ENCODE measurements around the gene MARK2.

MARK2 gene

DNA sequence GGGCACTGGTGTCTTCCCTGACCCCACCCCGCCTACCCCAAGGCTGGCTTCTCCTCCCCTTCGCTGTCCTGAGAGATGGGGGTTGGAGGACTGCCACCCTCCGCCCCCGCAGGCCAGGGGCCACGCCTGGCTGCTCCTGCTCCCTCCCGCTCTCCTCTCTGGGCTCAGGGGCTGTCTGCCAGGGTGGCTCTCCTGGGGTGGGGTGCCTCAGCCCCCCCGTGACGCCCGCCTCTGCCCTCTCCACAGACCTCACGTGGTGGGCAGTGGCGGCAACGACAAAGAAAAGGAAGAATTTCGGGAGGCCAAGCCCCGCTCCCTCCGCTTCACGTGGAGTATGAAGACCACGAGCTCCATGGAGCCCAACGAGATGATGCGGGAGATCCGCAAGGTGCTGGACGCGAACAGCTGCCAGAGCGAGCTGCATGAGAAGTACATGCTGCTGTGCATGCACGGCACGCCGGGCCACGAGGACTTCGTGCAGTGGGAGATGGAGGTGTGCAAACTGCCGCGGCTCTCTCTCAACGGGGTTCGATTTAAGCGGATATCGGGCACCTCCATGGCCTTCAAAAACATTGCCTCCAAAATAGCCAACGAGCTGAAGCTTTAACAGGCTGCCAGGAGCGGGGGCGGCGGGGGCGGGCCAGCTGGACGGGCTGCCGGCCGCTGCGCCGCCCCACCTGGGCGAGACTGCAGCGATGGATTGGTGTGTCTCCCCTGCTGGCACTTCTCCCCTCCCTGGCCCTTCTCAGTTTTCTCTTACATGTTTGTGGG is 69.9 kb downstream of the MARK2 start:
- Histone ChIP-seq H3K9me2 (replicated peaks; ENCODE audit: insufficient read depth, low read length) (no peaks in the 10 kb centered on the region), H3K4me2 (ENCODE audit: low read depth, low read length) (no peak overlapping the region), H3K36me3 (replicated peaks; ENCODE audit: insufficient read depth, low read length) (no peaks in the 10 kb centered on the region; the same call in 1 of the 2 replicates), H2AFZ (ENCODE audit: low read length) (no peak overlapping the region), H3K9ac (ENCODE audit: low read length) (no peak overlapping the region), H3K4me3 (ENCODE audit: low read length) (no peak overlapping the region), H3K27me3 (replicated peaks; ENCODE audit: insufficient read depth, low read length) (no peaks in the 10 kb centered on the region), H3K4me1 (ENCODE audit: low read length) (no peaks in the 10 kb centered on the region), H3K79me2 (ENCODE audit: low read length) (no peaks in the 10 kb centered on the region), H3K27ac (ENCODE audit: low read length) (no peak overlapping the region), H3K9me3 (replicated peaks; ENCODE audit: insufficient read depth, low read length) (no peaks in the 10 kb centered on the region), H4K20me1 (ENCODE audit: insufficient read depth, low read length) (no peaks in the 10 kb centered on the region), H3F3A (ENCODE audit: insufficient read depth, low read length) (no peaks in the 10 kb centered on the region)
- TF ChIP-seq, protein P1, sequence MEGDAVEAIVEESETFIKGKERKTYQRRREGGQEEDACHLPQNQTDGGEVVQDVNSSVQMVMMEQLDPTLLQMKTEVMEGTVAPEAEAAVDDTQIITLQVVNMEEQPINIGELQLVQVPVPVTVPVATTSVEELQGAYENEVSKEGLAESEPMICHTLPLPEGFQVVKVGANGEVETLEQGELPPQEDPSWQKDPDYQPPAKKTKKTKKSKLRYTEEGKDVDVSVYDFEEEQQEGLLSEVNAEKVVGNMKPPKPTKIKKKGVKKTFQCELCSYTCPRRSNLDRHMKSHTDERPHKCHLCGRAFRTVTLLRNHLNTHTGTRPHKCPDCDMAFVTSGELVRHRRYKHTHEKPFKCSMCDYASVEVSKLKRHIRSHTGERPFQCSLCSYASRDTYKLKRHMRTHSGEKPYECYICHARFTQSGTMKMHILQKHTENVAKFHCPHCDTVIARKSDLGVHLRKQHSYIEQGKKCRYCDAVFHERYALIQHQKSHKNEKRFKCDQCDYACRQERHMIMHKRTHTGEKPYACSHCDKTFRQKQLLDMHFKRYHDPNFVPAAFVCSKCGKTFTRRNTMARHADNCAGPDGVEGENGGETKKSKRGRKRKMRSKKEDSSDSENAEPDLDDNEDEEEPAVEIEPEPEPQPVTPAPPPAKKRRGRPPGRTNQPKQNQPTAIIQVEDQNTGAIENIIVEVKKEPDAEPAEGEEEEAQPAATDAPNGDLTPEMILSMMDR (IDR thresholded peaks at IDR 0.05; ENCODE audit: low read length) = no peak
- TF ChIP-seq EZH2phosphoT487 (IDR thresholded peaks at IDR 0.05; ENCODE audit: low read length) (no peak), EZH2 (optimal IDR thresholded peaks at IDR 0.05; ENCODE audit: low read depth, low read length) (no peak)
- no peak for DNase-seq

DNA sequence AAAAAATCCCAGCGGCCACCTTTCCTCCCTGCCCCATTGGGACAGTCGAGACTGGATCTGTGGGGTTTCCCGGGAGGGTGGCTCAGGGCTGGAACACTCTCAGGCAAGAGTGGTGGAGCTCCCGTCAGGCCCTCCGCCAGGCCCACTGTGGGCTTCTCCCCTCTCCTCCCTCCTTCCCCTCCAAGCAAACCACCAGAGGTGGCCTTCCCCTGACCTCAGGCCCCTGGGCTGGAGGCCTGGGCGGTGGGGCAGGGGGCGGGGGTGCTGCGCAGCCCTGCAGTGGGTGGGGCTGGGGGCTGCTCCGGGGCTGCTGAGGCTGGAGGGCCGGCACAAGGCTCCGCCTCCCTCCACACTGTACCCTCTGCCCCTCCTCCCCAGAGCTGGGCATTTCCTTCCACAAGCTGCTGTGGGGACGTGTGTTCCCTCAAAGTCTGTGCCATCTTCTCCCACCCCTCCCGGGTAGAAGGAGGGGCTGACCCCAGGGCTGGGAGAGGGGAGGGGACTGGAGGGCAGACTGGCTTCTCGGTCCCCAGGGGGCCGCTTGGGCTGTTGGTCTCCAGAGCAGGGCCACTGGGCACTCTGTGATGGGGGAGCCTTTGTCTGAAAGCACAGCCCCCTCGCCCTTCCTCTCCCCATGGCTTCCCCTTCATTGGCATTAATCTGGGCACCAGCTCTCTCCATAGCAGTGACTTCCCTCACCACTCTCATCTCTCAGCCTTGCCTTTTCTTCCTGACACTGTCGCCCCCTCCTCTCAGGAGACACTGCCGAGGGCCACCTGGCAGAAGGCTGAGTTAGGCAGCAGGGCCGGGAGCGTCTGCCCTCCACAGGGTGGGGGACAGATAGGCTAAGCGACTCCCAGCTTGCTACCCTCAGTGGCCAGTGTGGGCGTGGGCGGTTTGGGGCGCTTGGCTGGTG is 70.9 kb downstream of the MARK2 start:
- no peak overlapping the region for H3K4me2 ChIP-seq (ENCODE audit: low read depth, low read length)
- DNase-seq = no peak

DNA sequence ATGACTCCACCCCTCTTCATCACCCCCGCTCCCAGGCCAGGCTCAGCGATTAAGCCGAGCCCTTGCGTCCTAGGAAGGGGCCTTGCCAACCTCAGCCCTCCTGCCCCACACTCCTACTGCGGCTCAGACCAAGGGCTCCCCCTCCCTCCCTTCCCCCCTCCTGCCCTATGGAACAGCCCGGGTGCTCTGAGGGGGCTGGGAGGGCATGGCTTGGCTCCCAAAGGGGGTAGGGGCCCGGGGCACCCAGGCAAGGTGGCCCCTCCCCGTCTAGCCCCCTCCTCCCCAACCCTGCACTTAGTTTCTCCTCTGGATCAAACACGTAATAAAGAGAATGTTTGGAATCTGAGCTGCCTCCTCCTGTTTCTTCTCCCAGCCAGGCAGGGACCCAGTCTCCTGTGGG is 71.8 kb downstream of the MARK2 start:
- Histone ChIP-seq H3K36me3 (replicated peaks; ENCODE audit: insufficient read depth, low read length) (no peaks in the 10 kb centered on the region), H4K20me1 (ENCODE audit: insufficient read depth, low read length) (no peaks in the 10 kb centered on the region), H3K4me3 (ENCODE audit: low read length) (no peak overlapping the region), H3K27ac (ENCODE audit: low read length) (no peak overlapping the region), H3K79me2 (ENCODE audit: low read length) (no peaks in the 10 kb centered on the region), H3K9me3 (replicated peaks; ENCODE audit: insufficient read depth, low read length) (no peaks in the 10 kb centered on the region), H3K9me2 (replicated peaks; ENCODE audit: insufficient read depth, low read length) (no peaks in the 10 kb centered on the region), H3K9ac (ENCODE audit: low read length) (no peak overlapping the region), H3K27me3 (replicated peaks; ENCODE audit: insufficient read depth, low read length) (peaks cover under 1% of the 10 kb centered on the region; the same call in 1 of the 2 replicates), H3K4me2 (ENCODE audit: low read depth, low read length) (no peak overlapping the region), H3F3A (ENCODE audit: insufficient read depth, low read length) (no peaks in the 10 kb centered on the region), H2AFZ (ENCODE audit: low read length) (no peak overlapping the region), H3K4me1 (ENCODE audit: low read length) (no peaks in the 10 kb centered on the region)
- DNase-seq = no peak
- TF ChIP-seq, protein P1 (IDR thresholded peaks at IDR 0.05; ENCODE audit: low read length) = no peak

More for the DNA sequence above, 70.9 kb downstream of the MARK2 start:
- no peaks in the 10 kb centered on the region for H3F3A ChIP-seq (ENCODE audit: insufficient read depth, low read length)
- no peaks in the 10 kb centered on the region for H3K9me2 ChIP-seq (replicated peaks; ENCODE audit: insufficient read depth, low read length)
- no peak overlapping the region for H2AFZ ChIP-seq (ENCODE audit: low read length)
- no peak for TF ChIP-seq EZH2 (optimal IDR thresholded peaks at IDR 0.05; ENCODE audit: low read depth, low read length)
- TF ChIP-seq, protein P1 (IDR thresholded peaks at IDR 0.05; ENCODE audit: low read length) = no peak
- TF ChIP-seq EZH2phosphoT487 (IDR thresholded peaks at IDR 0.05; ENCODE audit: low read length) = no peak
- no peaks in the 10 kb centered on the region for H3K79me2 ChIP-seq (ENCODE audit: low read length)
- H3K4me1 ChIP-seq (ENCODE audit: low read length) = no peaks in the 10 kb centered on the region
- H3K4me3 ChIP-seq (ENCODE audit: low read length) = no peak overlapping the region
- no peak overlapping the region for H3K9ac ChIP-seq (ENCODE audit: low read length)
- H3K27ac ChIP-seq (ENCODE audit: low read length) = no peak overlapping the region
- H3K36me3 ChIP-seq (replicated peaks; ENCODE audit: insufficient read depth, low read length) = no peaks in the 10 kb centered on the region; the same call in 1 of the 2 replicates
- no peaks in the 10 kb centered on the region for H3K27me3 ChIP-seq (replicated peaks; ENCODE audit: insufficient read depth, low read length)
- no peaks in the 10 kb centered on the region for H3K9me3 ChIP-seq (replicated peaks; ENCODE audit: insufficient read depth, low read length)
- no peaks in the 10 kb centered on the region for H4K20me1 ChIP-seq (ENCODE audit: insufficient read depth, low read length)
